HEK293T (cell line): ENCODE measurements around the gene RNF20.

Source experiments
- BHLHE40 ChIP-seq: fragments of 450-650 bp; IDR thresholded peaks from 2 replicates; pipeline ENCODE4 v1.6.1; 2016; ENCODE audit warnings: mild to moderate bottlenecking, moderate library complexity, borderline replicate concordance
- FOXK2 ChIP-seq: fragments of 450-650 bp; IDR thresholded peaks from 2 replicates; pipeline ENCODE4 v1.6.1; 2016; ENCODE audit warnings: mild to moderate bottlenecking

- TF ChIP-seq BHLHE40, result no peak
- no peak for TF ChIP-seq FOXK2
Measured at GRCh38 chr9:101591787-101592446, 58.3 kb downstream of the RNF20 start.
